Measurements from ENCODE around the gene C22orf42. TPM values are rescaled to one million over a fixed set of nuclear protein-coding genes. Genes with fewer than 3 reads are reported as not detected.

Gene C22orf42
- total and polyA plus RNA-seq, 4 donors = 0.05 TPM; not detected in 3

- peaks cover 0 to 3% (median 0%) of the 10 kb centered on the region in 4 donors for H3K9me3 ChIP-seq (ENCODE audit: control insufficient read depth in 4 of 4, insufficient read depth in 3 of 4, low read length in 3 of 4)
- H3K36me3 ChIP-seq (ENCODE audit: control insufficient read depth in 4 of 4, insufficient read depth in 4 of 4, low read length in 4 of 4) = no peaks in the 10 kb centered on the region
- 25 to 49% methylated on average over 41 to 42 of the region's 42 CpGs for WGBS, 2 donors
- no peak for DNase-seq
- no peak overlapping the region for H3K9ac ChIP-seq (ENCODE audit: insufficient read depth in 1 of 2, low read length in 2 of 2)
- H3K4me3 ChIP-seq = no peak overlapping the region
- ATAC-seq (ENCODE audit: insufficient read depth, low FRiP score) = no peak
- peaks cover 0 to 12% (median 0%) of the 10 kb centered on the region in 5 donors for H3K4me1 ChIP-seq (ENCODE audit: control insufficient read depth in 5 of 5, insufficient read depth in 5 of 5, low read length in 5 of 5)
- peaks cover 0 to 20% (median 8%) of the 10 kb centered on the region in 3 donors for H3K27me3 ChIP-seq (ENCODE audit: control insufficient read depth in 3 of 3, insufficient read depth in 3 of 3, low read length in 2 of 3)
- no peak overlapping the region for H3K27ac ChIP-seq (ENCODE audit: low read depth in 1 of 2, low read length in 1 of 2)
- no peak for TF ChIP-seq CTCF (IDR thresholded peaks at IDR 0.05; ENCODE audit: control extremely low read depth, extremely low read depth)
Measured at GRCh38 chr22:32204040-32204855, 45.1 kb upstream of the C22orf42 start.

- 15 to 35% methylated on average over 52 to 53 of the region's 53 CpGs for WGBS, 2 donors
- DNase-seq (no peak), ATAC-seq (ENCODE audit: insufficient read depth, low FRiP score) (no peak)
- Histone ChIP-seq H3K27ac (ENCODE audit: low read depth in 1 of 2, low read length in 1 of 2) (no peak overlapping the region), H3K9me3 (ENCODE audit: control insufficient read depth in 4 of 4, insufficient read depth in 3 of 4, low read length in 3 of 4) (peaks cover 0 to 3% (median 0%) of the 10 kb centered on the region in 4 donors), H3K36me3 (ENCODE audit: control insufficient read depth in 4 of 4, insufficient read depth in 4 of 4, low read length in 4 of 4) (no peaks in the 10 kb centered on the region), H3K27me3 (ENCODE audit: control insufficient read depth in 3 of 3, insufficient read depth in 3 of 3, low read length in 2 of 3) (peaks cover 0 to 20% (median 8%) of the 10 kb centered on the region in 3 donors), H3K4me3 (no peak overlapping the region), H3K4me1 (ENCODE audit: control insufficient read depth in 5 of 5, insufficient read depth in 5 of 5, low read length in 5 of 5) (peaks cover 0 to 12% (median 0%) of the 10 kb centered on the region in 5 donors), H3K9ac (ENCODE audit: insufficient read depth in 1 of 2, low read length in 2 of 2) (no peak overlapping the region)
- TF ChIP-seq CTCF (IDR thresholded peaks at IDR 0.05; ENCODE audit: control extremely low read depth, extremely low read depth) = no peak
Measured at GRCh38 chr22:32203181-32204039, 44.3 kb upstream of the C22orf42 start.

- no peak overlapping the region for H3K27ac ChIP-seq (ENCODE audit: low read depth in 1 of 2, low read length in 1 of 2)
- H3K36me3 ChIP-seq (ENCODE audit: control insufficient read depth in 4 of 4, insufficient read depth in 4 of 4, low read length in 4 of 4) = no peaks in the 10 kb centered on the region
- H3K9ac ChIP-seq (ENCODE audit: insufficient read depth in 1 of 2, low read length in 2 of 2) = no peak overlapping the region
- H3K4me1 ChIP-seq (ENCODE audit: control insufficient read depth in 5 of 5, insufficient read depth in 5 of 5, low read length in 5 of 5) = peaks cover 0 to 12% (median 0%) of the 10 kb centered on the region in 5 donors
- 2 to 3% methylated on average over 27 to 29 of the region's 29 CpGs for WGBS, 2 donors
- H3K4me3 ChIP-seq = no peak overlapping the region
- DNase-seq (peak; percentile 43 to 67 (median 63)), ATAC-seq (ENCODE audit: insufficient read depth, low FRiP score) (peak; percentile 22)
- H3K27me3 ChIP-seq (ENCODE audit: control insufficient read depth in 3 of 3, insufficient read depth in 3 of 3, low read length in 2 of 3) = peaks cover 0 to 20% (median 8%) of the 10 kb centered on the region in 3 donors
- peak; percentile 8 for TF ChIP-seq CTCF (IDR thresholded peaks at IDR 0.05; ENCODE audit: control extremely low read depth, extremely low read depth)
- H3K9me3 ChIP-seq (ENCODE audit: control insufficient read depth in 4 of 4, insufficient read depth in 3 of 4, low read length in 3 of 4) = peaks cover 0 to 3% (median 0%) of the 10 kb centered on the region in 4 donors
Measured at GRCh38 chr22:32202539-32203180, 43.6 kb upstream of the C22orf42 start.

All from lung (tissue), 12 donors.